ENCODE results near the gene HIP1R.

The HIP1R gene

DNA sequence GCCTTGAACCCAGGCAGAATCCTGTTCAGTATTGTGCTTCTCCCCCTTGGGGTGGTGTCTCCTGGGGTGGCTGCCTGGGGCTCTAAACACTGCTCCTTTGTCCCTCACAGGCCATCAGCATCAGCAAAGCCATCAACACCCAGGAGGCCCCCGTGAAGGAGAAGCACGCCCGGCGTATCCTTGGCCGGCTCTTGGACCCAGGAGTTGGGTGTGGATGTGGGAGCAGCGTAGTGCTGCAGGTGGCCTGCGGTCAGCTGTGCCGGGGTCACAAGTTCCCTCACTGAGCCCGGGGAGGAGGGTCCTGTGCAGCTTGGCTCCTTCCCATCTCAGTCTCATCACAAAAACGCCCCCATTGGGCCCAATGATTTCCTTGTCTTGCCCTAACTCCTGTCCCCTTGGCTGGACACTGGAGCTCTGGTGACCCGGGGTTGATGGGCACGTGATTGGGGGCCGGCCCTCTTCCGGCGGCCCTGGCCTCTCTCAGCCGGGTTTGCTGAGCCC lies 12.7 kb downstream of the HIP1R start:
- DNase-seq = no peak

GRCh38 chr12:122848471-122849351 lies 13.5 kb downstream of the HIP1R start:
- no peak for DNase-seq

DNA sequence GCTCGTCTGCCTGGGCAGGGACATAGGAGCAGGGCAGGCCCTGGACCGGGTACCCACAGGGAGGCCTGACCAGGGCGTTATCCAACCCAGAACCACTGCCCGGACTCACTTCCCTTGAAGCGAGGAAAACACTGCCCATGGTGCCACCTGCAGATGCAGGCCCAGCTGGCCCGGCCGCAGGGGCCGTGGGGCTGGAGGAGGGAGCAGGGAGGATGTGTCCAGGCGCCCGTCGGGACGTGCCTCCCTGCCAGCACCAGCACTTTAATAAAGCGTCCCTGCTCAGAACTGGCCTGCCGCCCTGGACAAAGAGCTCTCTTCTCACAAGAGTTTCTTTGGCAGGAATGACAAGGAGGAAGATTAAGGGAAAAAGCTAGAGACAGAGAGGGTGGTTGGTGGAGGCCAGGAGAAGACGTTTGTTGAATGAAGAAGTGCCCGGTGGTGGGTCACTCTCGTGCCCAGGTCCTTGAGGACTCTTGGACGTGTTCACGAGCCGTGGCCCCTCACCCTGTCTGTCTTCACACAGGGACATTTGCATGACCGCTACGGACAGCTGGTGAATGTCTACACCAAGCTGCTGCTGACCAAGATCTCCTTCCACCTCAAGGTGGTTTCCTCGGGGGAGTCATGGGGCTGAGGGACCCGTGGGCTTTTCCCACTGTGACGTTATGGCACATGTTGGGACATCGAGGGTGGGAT lies 14.2 kb downstream of the HIP1R start:
- DNase-seq = no peak

- no peak for DNase-seq
Observed at GRCh38 chr12:122850048-122850445, 14.8 kb downstream of the HIP1R start.

GRCh38 chr12:122850695-122851350 lies 15.6 kb downstream of the HIP1R start:
- no peak for DNase-seq

- DNase-seq = no peak
Observed at GRCh38 chr12:122851820-122852219, 16.6 kb downstream of the HIP1R start.

DNA sequence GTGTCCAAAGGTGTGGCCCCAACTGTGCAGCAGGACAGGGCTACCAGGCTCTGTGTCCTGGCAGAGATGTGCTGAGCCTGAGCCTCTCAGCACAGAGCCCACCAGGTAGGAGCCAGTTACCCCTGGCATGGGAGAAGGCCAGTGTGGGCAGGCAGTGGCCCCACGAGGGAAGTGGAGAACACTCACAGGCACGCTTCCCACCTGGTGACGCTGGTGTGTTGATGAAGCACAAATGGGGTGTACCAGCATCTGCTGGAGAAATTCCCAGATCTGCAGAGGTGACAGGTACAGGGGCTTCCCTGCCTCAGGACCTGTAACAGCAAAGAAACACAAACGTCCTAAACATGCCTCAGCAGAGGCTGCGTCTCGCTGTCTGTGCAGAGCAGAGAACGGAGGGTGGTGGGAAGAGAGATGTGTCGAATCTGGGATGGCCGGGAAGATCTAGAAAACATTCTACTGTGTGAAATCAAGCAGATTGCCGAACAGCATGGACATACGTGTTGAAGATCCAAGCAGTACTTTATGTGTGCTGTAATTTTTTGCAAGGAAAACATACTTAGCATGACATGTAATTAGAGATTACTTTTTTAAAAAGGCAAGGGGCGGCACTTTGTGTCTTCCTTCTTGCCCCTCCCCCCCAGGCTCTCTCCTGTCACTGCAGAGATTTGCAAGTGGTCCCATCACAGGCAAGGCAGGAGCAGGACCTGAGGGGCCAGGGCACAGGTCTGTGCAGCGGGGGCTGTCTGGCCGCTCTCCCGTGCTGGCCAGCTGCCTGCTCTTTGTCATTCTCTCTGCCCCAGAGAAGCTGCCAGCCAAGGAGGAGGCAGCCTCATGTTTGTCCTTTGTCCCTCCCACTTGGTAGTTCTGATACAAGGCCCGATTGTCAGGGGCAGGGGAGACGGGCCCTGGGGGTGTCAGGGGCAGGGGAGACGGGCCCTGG lies 17.3 kb downstream of the HIP1R start:
- DNase-seq = no peak

DNA sequence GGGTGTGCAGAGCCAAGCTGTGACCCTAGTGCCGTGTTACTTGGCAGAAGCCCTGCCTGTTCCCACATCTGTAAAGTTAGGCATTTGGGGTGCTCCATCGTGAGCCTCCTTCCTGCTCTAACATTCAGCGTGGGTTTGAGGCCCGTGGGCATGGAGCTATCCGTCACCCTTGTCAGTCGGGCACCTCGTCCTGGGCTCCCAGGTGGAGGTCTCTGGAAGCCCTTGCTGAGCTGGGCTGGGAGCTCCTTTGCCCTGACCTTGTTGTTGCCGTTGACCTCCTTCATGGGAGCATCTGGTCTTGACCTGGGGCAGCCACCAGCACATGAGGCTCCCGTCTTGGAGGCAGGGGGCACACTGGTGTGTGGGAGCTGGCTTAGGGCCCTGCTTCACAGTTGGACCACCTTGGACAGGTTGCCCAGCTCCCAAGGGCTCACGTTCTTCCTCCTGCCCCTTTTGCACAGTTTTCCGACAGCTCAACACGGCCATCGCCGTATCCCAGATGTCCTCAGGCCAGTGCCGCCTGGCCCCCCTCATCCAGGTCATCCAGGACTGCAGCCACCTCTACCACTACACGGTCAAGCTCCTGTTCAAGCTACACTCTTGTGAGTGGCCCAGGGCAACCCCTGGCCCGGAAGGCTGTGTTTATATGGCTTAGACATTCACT lies 18.5 kb downstream of the HIP1R start:
- no peak for DNase-seq

GRCh38 chr12:122854554-122854953 lies 19.3 kb downstream of the HIP1R start:
- no peak for DNase-seq

- DNase-seq = no peak
Observed at GRCh38 chr12:122855071-122855829, 20.0 kb downstream of the HIP1R start.

DNA sequence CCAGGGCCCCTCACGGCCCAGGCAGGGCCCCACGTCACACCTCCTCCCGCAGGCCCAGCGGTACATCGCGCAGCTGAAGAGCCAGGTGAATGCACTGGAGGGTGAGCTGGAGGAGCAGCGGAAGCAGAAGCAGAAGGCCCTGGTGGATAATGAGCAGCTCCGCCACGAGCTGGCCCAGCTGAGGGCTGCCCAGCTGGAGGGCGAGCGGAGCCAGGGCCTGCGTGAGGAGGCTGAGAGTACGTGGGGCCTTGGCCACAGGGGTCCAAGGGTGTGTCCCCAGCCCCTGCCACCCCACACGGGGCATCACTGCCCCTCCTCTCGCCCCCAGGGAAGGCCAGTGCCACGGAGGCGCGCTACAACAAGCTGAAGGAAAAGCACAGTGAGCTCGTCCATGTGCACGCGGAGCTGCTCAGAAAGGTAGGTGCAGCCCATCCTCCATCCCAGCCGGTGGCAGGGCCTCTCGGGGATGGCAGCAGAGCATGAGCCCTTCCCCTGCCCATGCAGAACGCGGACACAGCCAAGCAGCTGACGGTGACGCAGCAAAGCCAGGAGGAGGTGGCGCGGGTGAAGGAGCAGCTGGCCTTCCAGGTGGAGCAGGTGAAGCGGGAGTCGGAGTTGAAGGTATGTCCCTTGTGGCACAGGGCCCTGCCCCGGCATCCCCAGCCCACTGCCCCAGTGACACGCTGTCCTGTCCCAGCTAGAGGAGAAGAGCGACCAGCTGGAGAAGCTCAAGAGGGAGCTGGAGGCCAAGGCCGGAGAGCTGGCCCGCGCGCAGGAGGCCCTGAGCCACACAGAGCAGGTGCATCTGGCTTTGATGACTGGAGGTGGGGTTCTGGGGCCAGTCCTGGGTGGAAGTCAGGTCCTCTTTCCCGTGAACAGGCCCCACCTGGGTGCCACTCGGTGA lies 20.9 kb downstream of the HIP1R start:
- no peak for DNase-seq

GRCh38 chr12:122856999-122857671 lies 21.9 kb downstream of the HIP1R start:
- DNase-seq = no peak

DNA sequence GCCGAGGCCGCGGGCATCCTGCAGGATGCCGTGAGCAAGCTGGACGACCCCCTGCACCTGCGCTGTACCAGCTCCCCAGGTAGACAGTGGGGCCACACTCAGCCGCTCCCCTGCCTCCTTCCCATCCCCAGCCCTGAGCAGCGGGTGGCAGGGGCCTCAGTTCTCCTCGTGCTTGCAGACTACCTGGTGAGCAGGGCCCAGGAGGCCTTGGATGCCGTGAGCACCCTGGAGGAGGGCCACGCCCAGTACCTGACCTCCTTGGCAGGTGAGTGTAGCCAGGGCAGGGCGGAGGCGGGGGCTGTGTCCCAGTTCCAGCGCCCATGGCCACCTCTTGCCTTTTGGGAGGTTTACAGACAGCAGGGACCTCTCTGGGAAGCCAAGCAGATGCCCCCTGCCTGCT lies 22.9 kb downstream of the HIP1R start:
- no peak for DNase-seq

GRCh38 chr12:122858591-122859302 lies 23.5 kb downstream of the HIP1R start:
- DNase-seq = no peak

GRCh38 chr12:122859303-122860039 lies 24.2 kb downstream of the HIP1R start:
- no peak for DNase-seq

DNA sequence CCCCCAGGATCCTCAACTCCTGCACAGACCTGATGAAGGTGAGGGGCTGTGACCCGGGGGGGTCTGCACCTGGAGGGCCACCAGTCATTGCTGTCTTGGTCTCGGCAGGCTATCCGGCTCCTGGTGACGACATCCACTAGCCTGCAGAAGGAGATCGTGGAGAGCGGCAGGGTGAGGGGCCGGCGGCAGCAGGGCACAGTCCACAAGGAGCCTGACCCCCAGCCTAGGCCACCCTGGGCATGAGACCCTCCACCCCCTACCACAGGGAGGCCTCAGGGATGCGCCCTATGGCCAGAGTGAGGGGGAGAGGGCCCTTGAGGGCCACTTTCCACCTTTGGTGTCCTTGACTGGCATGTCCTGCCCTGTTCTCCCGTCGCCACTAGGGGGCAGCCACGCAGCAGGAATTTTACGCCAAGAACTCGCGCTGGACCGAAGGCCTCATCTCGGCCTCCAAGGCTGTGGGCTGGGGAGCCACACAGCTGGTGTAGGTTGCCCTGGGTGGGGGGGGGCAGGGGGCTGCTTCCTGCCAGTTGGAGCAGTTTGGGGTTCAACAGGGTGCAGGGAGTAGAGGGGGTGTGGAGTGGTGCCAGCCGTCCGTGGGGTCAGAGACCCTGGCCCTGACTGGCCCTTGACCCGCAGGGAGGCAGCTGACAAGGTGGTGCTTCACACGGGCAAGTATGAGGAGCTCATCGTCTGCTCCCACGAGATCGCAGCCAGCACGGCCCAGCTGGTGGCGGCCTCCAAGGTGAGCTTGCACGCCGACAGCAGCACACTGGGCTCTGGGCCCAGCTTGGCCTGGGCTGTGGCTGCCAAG lies 25.0 kb downstream of the HIP1R start:
- peak; percentile 88 for DNase-seq

All from stimulated activated CD4-positive, alpha-beta T cell treated with anti-CD3 and anti-CD28 coated beads, Interleukin-2, amount 100 ng/mL, for 24 hours (primary cell).